ENCODE measurements around the gene VTI1A. TPM values are rescaled to one million over a fixed set of nuclear protein-coding genes. Genes with fewer than 3 reads are reported as not detected.

The VTI1A gene
- total and polyA plus RNA-seq, 2 of the 4 experiments (the other 2 are of a cell fraction) = 9.7 to 24.9 TPM

DNA sequence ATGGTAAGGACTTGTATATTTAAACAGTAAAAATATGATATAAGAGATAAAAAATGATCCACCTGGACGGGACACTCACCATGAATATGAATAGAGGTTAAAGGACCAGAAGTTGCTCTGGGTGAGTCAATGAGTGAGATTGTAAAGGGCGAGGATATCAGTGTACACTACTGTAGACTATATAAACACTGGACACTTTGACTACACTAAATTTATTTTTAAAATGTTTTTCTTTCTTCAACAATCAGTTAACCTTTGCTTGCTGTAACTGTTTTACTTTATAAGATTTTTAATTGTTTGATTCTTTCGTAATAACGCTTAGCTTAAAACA is 202.8 kb downstream of the VTI1A start:
- H4K5ac ChIP-seq (ENCODE audit: low read depth, low read length) = no peak overlapping the region
- H2AFZ ChIP-seq (replicated peaks; ENCODE audit: low read length, poor library complexity) = no peak overlapping the region
- BruUV-seq (replicated peaks) = no TSS peak
- H3K56ac ChIP-seq (ENCODE audit: extremely low read depth, insufficient read depth, low read length) = no peak overlapping the region
- no peak overlapping the region for H4K91ac ChIP-seq (ENCODE audit: insufficient read depth, low read depth, low read length)
- no peaks in the 10 kb centered on the region for H3K36me3 ChIP-seq (ENCODE audit: control insufficient read depth, insufficient read depth, low read length)
- dilution Hi-C loops (cut with HindIII; ENCODE audit: low sequenced_read_pairs, unreplicated experiment) (no loop called here), in situ Hi-C loops (cut with MboI; ENCODE audit: low sequenced_read_pairs) (no loop called here), intact Hi-C loops (cut with micrococcal nuclease) (no loop called here)
- WGBS, 2 experiments (ENCODE audit: extremely low coverage in 2 of 2, insufficient read length in 1 of 2) = no CpG with 5 or more reads among the region's 4 CpGs
- TF ChIP-seq, protein P1, sequence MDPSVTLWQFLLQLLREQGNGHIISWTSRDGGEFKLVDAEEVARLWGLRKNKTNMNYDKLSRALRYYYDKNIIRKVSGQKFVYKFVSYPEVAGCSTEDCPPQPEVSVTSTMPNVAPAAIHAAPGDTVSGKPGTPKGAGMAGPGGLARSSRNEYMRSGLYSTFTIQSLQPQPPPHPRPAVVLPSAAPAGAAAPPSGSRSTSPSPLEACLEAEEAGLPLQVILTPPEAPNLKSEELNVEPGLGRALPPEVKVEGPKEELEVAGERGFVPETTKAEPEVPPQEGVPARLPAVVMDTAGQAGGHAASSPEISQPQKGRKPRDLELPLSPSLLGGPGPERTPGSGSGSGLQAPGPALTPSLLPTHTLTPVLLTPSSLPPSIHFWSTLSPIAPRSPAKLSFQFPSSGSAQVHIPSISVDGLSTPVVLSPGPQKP (IDR thresholded peaks at IDR 0.05; ENCODE audit: borderline replicate concordance, low read depth, low read length) = no peak
- TF ChIP-seq CEBPB (IDR thresholded peaks at IDR 0.05; ENCODE audit: low read depth, low read length) (no peak), RFX5 (IDR thresholded peaks at IDR 0.05; ENCODE audit: low read depth, low read length) (no peak)
- peaks cover 5% of the 10 kb centered on the region; the same call in 1 of the 2 replicates for H4K20me1 ChIP-seq (ENCODE audit: insufficient read depth, low read length)
- no peak overlapping the region for H3K18ac ChIP-seq (ENCODE audit: low read depth, low read length)
- H2BK15ac ChIP-seq (ENCODE audit: low read depth, low read length) = no peak overlapping the region
- ATAC-seq (ENCODE audit: low read depth) = peak; percentile 79
- H3K27me3 ChIP-seq (ENCODE audit: control insufficient read depth, insufficient read depth, low read length) = no peaks in the 10 kb centered on the region
- H4K8ac ChIP-seq (ENCODE audit: low read depth in 2 of 2, low read length in 2 of 2) = no peak overlapping the region
- H2AK9ac ChIP-seq (replicated peaks; ENCODE audit: low read depth, low read length, poor library complexity) = no peak overlapping the region
- H3K4me2 ChIP-seq (ENCODE audit: low read depth, low read length) = no peak overlapping the region
- no peak overlapping the region for H3K14ac ChIP-seq (replicated peaks; ENCODE audit: low read depth, low read length)
- H3K79me1 ChIP-seq (ENCODE audit: low read depth in 1 of 2, low read length in 2 of 2) = peaks cover 0 to 8% of the 10 kb centered on the region in 2 experiments; a peak in 2 of 4 replicates
- peaks cover 7% of the 10 kb centered on the region for H3K9me1 ChIP-seq (ENCODE audit: insufficient read depth, low read length)
- no peak overlapping the region for H3K23ac ChIP-seq (ENCODE audit: low read depth, low read length)
- ChIA-PET CTCF (no interaction called here), POLR2A (ENCODE audit: unreplicated experiment) (no interaction called here)
- H3K9me3 ChIP-seq (ENCODE audit: control insufficient read depth, insufficient read depth, low read length) = no peaks in the 10 kb centered on the region
- no peak overlapping the region for H3K4me3 ChIP-seq (ENCODE audit: insufficient read depth, low read depth, low read length)
- H3K27ac ChIP-seq (ENCODE audit: insufficient read depth, low read length) = no peak overlapping the region
- no peak overlapping the region for H2BK120ac ChIP-seq (ENCODE audit: low read depth, low read length)
- H2AK5ac ChIP-seq (ENCODE audit: low read depth, low read length) = no peak overlapping the region
- H2BK20ac ChIP-seq (ENCODE audit: low read depth, low read length) = no peak overlapping the region
- peaks cover 2% of the 10 kb centered on the region; the same call in 1 of the 2 replicates for H3K4me1 ChIP-seq (ENCODE audit: control insufficient read depth, insufficient read depth, low read length)
- H3K9ac ChIP-seq (ENCODE audit: low read depth, low read length) = no peak overlapping the region
- H3K4ac ChIP-seq (ENCODE audit: low read depth, low read length) = no peak overlapping the region
- no peak for DNase-seq
- no peak overlapping the region for H2BK5ac ChIP-seq (ENCODE audit: low read depth, low read length, poor library complexity, severe bottlenecking)

Measured in IMR-90 (cell line).